Stomach smooth muscle (tissue), 2 donors: ENCODE results near the gene KLHL36.

Source experiments
- H3K27ac ChIP-seq: one replicate; pipeline ENCODE4 v1.7.0; 2013; ENCODE audit warnings: mild to moderate bottlenecking, low read length, inconsistent platforms
- H3K27me3 ChIP-seq, 2 donors: one replicate each; pipeline ENCODE4 v1.7.0; 2013; ENCODE audit warnings: low read length in 2 of 2; ENCODE audit not compliant: insufficient read depth in 2 of 2, control insufficient read depth in 1 of 2
- H3K36me3 ChIP-seq, 2 donors: one replicate each; pipeline ENCODE4 v1.7.0; 2013; ENCODE audit warnings: low read length in 2 of 2; ENCODE audit not compliant: control insufficient read depth in 2 of 2, insufficient read depth in 2 of 2
- H3K4me1 ChIP-seq: one replicate; pipeline ENCODE4 v1.7.0; 2013; ENCODE audit warnings: low read length; ENCODE audit not compliant: control insufficient read depth, insufficient read depth
- H3K4me3 ChIP-seq, 2 donors: one replicate each; pipeline ENCODE4 v1.7.0; 2013; ENCODE audit warnings: low read length in 2 of 2
- H3K9ac ChIP-seq, 2 donors: one replicate each; pipeline ENCODE4 v1.7.0; 2013; ENCODE audit warnings: low read length in 2 of 2, mild to moderate bottlenecking in 1 of 2
- H3K9me3 ChIP-seq, 2 donors: one replicate each; pipeline ENCODE4 v1.7.0; 2013; ENCODE audit warnings: low read length in 2 of 2; ENCODE audit not compliant: control insufficient read depth in 2 of 2
- donor health status: healthy.
- donor health status: Pancreatic carcinoma.

KLHL36 gene

GRCh38 chr16:84647828-84648594 lies at the start of gene KLHL36:
Gene KLHL36 (plus strand): TSS chr16:84648511. CDS start chr16:84650868, 2,357 bp downstream.
- H3K27ac ChIP-seq = peak within 1 kb of the TSS; percentile 66
- peak within 1 kb of the TSS; percentile 62 to 73 for H3K9ac ChIP-seq
- H3K4me3 ChIP-seq = peak within 1 kb of the TSS; percentile 75 to 79
- H3K4me1 ChIP-seq = peaks cover 27% of the 10 kb centered on the region
- no peaks in the 10 kb centered on the region for H3K9me3 ChIP-seq
- H3K36me3 ChIP-seq = peaks cover 4 to 11% of the 10 kb centered on the region in 2 donors
- no peaks in the 10 kb centered on the region for H3K27me3 ChIP-seq

- Histone ChIP-seq H3K4me1 (peaks cover 19% of the 10 kb centered on the region), H3K27ac (peak overlapping the region; percentile 11), H3K36me3 (no peaks in the 10 kb centered on the region), H3K4me3 (peak overlapping the region; percentile 13 to 52), H3K27me3 (no peaks in the 10 kb centered on the region), H3K9me3 (no peaks in the 10 kb centered on the region), H3K9ac (peak overlapping the region in 1 of 2 donors; percentile 21)
These were observed 48.6 kb upstream of the KLHL36 start for GRCh38 chr16:84599521-84600202.

GRCh38 chr16:84600343-84601229 lies 47.7 kb upstream of the KLHL36 start:
- Histone ChIP-seq H3K4me1 (peaks cover 19% of the 10 kb centered on the region), H3K27me3 (no peaks in the 10 kb centered on the region), H3K9me3 (peaks cover 0 to 2% of the 10 kb centered on the region in 2 donors), H3K9ac (no peak overlapping the region), H3K36me3 (no peaks in the 10 kb centered on the region), H3K4me3 (peak overlapping the region; percentile 11 to 22), H3K27ac (no peak overlapping the region)

GRCh38 chr16:84603140-84603816 lies 45.0 kb upstream of the KLHL36 start:
- no peaks in the 10 kb centered on the region for H3K36me3 ChIP-seq
- peaks cover 14% of the 10 kb centered on the region for H3K4me1 ChIP-seq
- no peaks in the 10 kb centered on the region for H3K27me3 ChIP-seq
- H3K9me3 ChIP-seq = peaks cover 0 to 3% of the 10 kb centered on the region in 2 donors
- H3K27ac ChIP-seq = no peak overlapping the region
- no peak overlapping the region for H3K9ac ChIP-seq
- no peak overlapping the region for H3K4me3 ChIP-seq

- peaks cover 14% of the 10 kb centered on the region for H3K4me1 ChIP-seq
These were observed 44.4 kb upstream of the KLHL36 start for GRCh38 chr16:84603940-84604339.

GRCh38 chr16:84604477-84605013 lies 43.8 kb upstream of the KLHL36 start:
- Histone ChIP-seq H3K36me3 (no peaks in the 10 kb centered on the region), H3K9ac (no peak overlapping the region), H3K4me1 (peaks cover 10% of the 10 kb centered on the region), H3K9me3 (peaks cover 0 to 3% of the 10 kb centered on the region in 2 donors), H3K27ac (no peak overlapping the region), H3K4me3 (no peak overlapping the region), H3K27me3 (no peaks in the 10 kb centered on the region)

More at GRCh38 chr16:84603940-84604339, 44.4 kb upstream of the KLHL36 start:
- no peak overlapping the region for H3K4me3 ChIP-seq
- H3K9me3 ChIP-seq = peaks cover 0 to 3% of the 10 kb centered on the region in 2 donors
- H3K36me3 ChIP-seq = no peaks in the 10 kb centered on the region
- no peaks in the 10 kb centered on the region for H3K27me3 ChIP-seq
- no peak overlapping the region for H3K9ac ChIP-seq
- H3K27ac ChIP-seq = no peak overlapping the region

GRCh38 chr16:84605339-84605848 lies 42.9 kb upstream of the KLHL36 start:
- peaks cover 5% of the 10 kb centered on the region for H3K4me1 ChIP-seq
- H3K9me3 ChIP-seq = peaks cover 0 to 3% of the 10 kb centered on the region in 2 donors
- H3K27me3 ChIP-seq = no peaks in the 10 kb centered on the region
- H3K9ac ChIP-seq = no peak overlapping the region
- H3K27ac ChIP-seq = no peak overlapping the region
- H3K4me3 ChIP-seq = no peak overlapping the region
- no peaks in the 10 kb centered on the region for H3K36me3 ChIP-seq

- Histone ChIP-seq H3K4me3 (no peak overlapping the region), H3K9me3 (peaks cover 0 to 3% of the 10 kb centered on the region in 2 donors), H3K9ac (no peak overlapping the region), H3K4me1 (peaks cover 3% of the 10 kb centered on the region), H3K27me3 (no peaks in the 10 kb centered on the region), H3K27ac (no peak overlapping the region), H3K36me3 (no peaks in the 10 kb centered on the region)
These were observed 42.0 kb upstream of the KLHL36 start for GRCh38 chr16:84606081-84606875.

- Histone ChIP-seq H3K36me3 (no peaks in the 10 kb centered on the region), H3K9me3 (peaks cover 0 to 3% of the 10 kb centered on the region in 2 donors), H3K9ac (no peak overlapping the region), H3K4me1 (peaks cover 7% of the 10 kb centered on the region), H3K27ac (no peak overlapping the region), H3K4me3 (no peak overlapping the region), H3K27me3 (no peaks in the 10 kb centered on the region)
These were observed 41.2 kb upstream of the KLHL36 start for GRCh38 chr16:84607061-84607460.
